ENCODE measurements around the gene TUT4. TPM values are rescaled to one million over a fixed set of nuclear protein-coding genes. Genes with fewer than 3 reads are reported as not detected.

The TUT4 gene
- polyA plus RNA-seq, 3 donors, result 15.5 to 21.0 (median 17.0) TPM

- 96 to 98% (median 97%) methylated on average over 5 of the region's 5 CpGs for WGBS, 3 donors
- H3K27ac ChIP-seq (ENCODE audit: low read depth, low read length), result no peak overlapping the region
These were observed 6.0 kb downstream of the TUT4 start for GRCh38 chr1:52546852-52547251.

- 89 to 93% (median 93%) methylated on average over 8 of the region's 8 CpGs for WGBS, 3 donors
- no peak overlapping the region for H3K27ac ChIP-seq (ENCODE audit: low read depth, low read length)
These were observed 8.0 kb downstream of the TUT4 start for GRCh38 chr1:52544665-52545525.

- WGBS, 3 donors, result 94 to 97% (median 97%) methylated on average over 5 of the region's 5 CpGs
- H3K27ac ChIP-seq (ENCODE audit: low read depth, low read length), result no peak overlapping the region
These were observed 10.7 kb downstream of the TUT4 start for GRCh38 chr1:52542085-52542688.

- no peak overlapping the region for H3K27ac ChIP-seq (ENCODE audit: low read depth, low read length)
- 100% methylated on average over 2 of the region's 2 CpGs for WGBS, 3 donors
These were observed 17.7 kb downstream of the TUT4 start for GRCh38 chr1:52534928-52535764.

GRCh38 chr1:52533713-52534112 is 19.2 kb downstream of the TUT4 start:
- H3K27ac ChIP-seq (ENCODE audit: low read depth, low read length), result no peak overlapping the region

GRCh38 chr1:52532731-52533327 is 20.1 kb downstream of the TUT4 start:
- 94 to 97% (median 96%) methylated on average over 2 of the region's 2 CpGs for WGBS, 3 donors
- no peak overlapping the region for H3K27ac ChIP-seq (ENCODE audit: low read depth, low read length)

More at GRCh38 chr1:52533713-52534112, 19.2 kb downstream of the TUT4 start:
- WGBS, 3 donors, result 77 to 98% (median 83%) methylated on average over 9 of the region's 9 CpGs

GRCh38 chr1:52532247-52532646 is 20.6 kb downstream of the TUT4 start:
- 92 to 96% (median 92%) methylated on average over 8 of the region's 8 CpGs for WGBS, 3 donors
- no peak overlapping the region for H3K27ac ChIP-seq (ENCODE audit: low read depth, low read length)

- WGBS, 3 donors, result 82 to 89% (median 85%) methylated on average over 3 of the region's 3 CpGs
- H3K27ac ChIP-seq (ENCODE audit: low read depth, low read length), result no peak overlapping the region
These were observed 21.5 kb downstream of the TUT4 start for GRCh38 chr1:52531249-52531872.

GRCh38 chr1:52530563-52531144 is 22.2 kb downstream of the TUT4 start:
- 82 to 94% (median 91%) methylated on average over 5 of the region's 5 CpGs for WGBS, 3 donors
- no peak overlapping the region for H3K27ac ChIP-seq (ENCODE audit: low read depth, low read length)

- 68 to 90% (median 77%) methylated on average over 3 of the region's 3 CpGs for WGBS, 3 donors
- H3K27ac ChIP-seq (ENCODE audit: low read depth, low read length), result no peak overlapping the region
These were observed 29.5 kb downstream of the TUT4 start for GRCh38 chr1:52523376-52523775.

GRCh38 chr1:52520148-52520547 is 32.7 kb downstream of the TUT4 start:
- 84 to 90% (median 89%) methylated on average over 2 of the region's 2 CpGs for WGBS, 3 donors
- no peak overlapping the region for H3K27ac ChIP-seq (ENCODE audit: low read depth, low read length)

- no peak overlapping the region for H3K27ac ChIP-seq (ENCODE audit: low read depth, low read length)
- WGBS, 3 donors, result 96 to 98% (median 98%) methylated on average over 2 of the region's 2 CpGs
These were observed 33.9 kb downstream of the TUT4 start for GRCh38 chr1:52518962-52519361.

- no peak overlapping the region for H3K27ac ChIP-seq (ENCODE audit: low read depth, low read length)
- WGBS, 3 donors, result 93 to 97% (median 95%) methylated on average over 2 of the region's 2 CpGs
These were observed 40.9 kb downstream of the TUT4 start for GRCh38 chr1:52511851-52512615.

- no peak overlapping the region for H3K27ac ChIP-seq (ENCODE audit: low read depth, low read length)
- WGBS, 3 donors, result 88 to 90% (median 89%) methylated on average over 2 of the region's 2 CpGs
These were observed 41.5 kb downstream of the TUT4 start for GRCh38 chr1:52511439-52511838.

GRCh38 chr1:52506920-52507546 is 45.9 kb downstream of the TUT4 start:
- H3K27ac ChIP-seq (ENCODE audit: low read depth, low read length), result no peak overlapping the region
- 71 to 91% (median 90%) methylated on average over 3 of the region's 3 CpGs for WGBS, 3 donors

- 90 to 97% (median 91%) methylated on average over 3 of the region's 3 CpGs for WGBS, 3 donors
- H3K27ac ChIP-seq (ENCODE audit: low read depth, low read length), result no peak overlapping the region
These were observed 46.5 kb downstream of the TUT4 start for GRCh38 chr1:52506349-52506748.

GRCh38 chr1:52504720-52505119 is 48.2 kb downstream of the TUT4 start:
- 88 to 100% (median 93%) methylated on average over 1 of the region's 1 CpG for WGBS, 3 donors
- no peak overlapping the region for H3K27ac ChIP-seq (ENCODE audit: low read depth, low read length)
